ENCODE measurements around the gene AFDN.

AFDN gene

DNA sequence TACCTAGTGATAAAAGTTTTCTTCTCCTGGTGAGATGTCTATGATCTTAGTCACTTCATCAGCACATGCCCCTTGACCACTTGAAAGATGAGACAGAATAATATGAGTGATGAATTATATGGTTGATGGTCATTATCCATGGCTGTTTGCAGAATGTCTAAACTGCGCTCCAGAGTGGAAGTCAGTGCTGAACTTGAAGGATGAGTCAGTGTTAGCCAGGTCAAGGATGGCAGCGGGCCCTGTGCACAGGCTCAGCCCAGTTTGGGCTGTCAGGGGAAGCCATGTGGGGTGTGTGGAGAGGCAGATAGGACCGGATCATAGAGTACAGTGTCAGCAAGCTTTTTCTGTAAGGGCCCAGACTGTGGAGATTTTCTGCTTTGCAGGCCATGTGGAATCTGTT lies 103.6 kb downstream of the AFDN start:
- DNase-seq: no peak

DNA sequence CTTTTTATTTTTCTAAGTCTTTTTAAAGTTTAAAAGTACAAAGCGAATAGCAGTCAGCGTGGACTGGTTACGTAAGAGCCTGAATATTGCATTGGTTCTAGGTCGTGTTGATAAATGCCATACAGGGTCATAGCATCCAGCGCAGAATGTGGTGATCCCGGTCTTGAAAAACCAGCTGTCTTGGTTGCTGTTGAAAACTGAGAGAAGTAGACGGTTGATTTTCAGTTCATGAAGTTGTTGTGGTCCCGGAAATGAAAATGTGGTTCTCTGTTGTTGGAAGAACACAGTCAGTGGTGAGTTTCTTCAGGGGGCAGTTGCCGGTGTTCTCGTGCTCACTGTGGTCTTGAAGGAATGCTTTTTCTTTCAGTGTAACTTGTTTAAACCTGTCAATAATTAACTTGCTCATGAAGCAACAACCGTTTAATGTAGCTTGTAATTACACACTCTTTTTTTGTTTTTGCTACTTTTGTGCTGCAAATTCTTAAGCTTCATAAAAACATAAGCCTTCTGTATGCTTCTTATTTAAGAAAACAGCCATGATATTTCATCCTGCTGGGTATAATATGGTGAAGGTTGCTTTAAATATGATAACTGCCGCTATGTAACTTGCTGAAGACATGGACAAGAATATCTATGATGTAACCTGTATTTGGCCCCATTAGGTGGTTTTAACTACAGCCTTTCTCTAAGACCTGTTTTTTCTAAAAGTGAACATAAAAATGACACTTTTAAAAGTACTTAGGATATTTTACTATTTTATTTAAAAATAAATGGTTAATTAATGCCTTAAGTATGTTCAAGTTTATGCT lies 106.0 kb downstream of the AFDN start:
- no peak for DNase-seq

DNA sequence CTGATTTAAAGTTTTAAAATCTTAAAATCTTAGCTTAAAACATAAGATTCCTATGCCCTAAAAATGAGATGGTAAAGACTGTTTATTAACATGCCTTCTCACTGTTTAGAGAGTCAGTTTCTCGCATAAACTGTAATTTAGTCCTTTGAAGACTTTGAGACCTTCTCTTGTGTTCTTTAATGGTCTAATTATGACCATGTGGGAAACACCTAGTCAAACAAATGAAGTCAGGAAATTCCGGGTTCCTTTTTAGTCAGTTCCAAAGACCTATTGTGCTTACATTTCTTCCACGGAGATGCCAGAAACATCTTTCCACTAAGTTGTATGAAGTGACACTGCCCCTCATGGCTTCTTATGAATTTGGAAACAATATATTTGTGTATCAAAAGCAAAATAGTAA lies 106.6 kb downstream of the AFDN start:
- DNase-seq: no peak

DNA sequence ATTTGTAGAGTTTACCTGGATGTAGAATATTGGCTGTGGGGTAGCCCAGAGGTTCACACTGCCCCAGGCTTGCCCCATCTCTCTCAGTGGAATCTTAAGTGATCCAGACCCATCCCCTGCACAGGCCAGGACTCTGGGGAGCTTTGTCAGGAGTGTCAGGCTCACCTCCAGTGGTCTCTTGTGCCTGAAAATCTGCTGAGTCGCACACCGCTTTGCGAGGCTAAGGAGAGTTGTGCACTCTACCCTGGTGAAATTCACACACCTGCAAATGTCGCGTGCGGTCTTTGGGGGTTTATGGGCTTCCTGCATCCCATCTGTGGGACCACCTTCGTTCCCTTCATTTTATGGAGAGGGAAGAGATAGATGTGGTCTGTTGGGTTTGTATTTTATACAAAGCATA lies 107.1 kb downstream of the AFDN start:
- no peak for DNase-seq

DNA sequence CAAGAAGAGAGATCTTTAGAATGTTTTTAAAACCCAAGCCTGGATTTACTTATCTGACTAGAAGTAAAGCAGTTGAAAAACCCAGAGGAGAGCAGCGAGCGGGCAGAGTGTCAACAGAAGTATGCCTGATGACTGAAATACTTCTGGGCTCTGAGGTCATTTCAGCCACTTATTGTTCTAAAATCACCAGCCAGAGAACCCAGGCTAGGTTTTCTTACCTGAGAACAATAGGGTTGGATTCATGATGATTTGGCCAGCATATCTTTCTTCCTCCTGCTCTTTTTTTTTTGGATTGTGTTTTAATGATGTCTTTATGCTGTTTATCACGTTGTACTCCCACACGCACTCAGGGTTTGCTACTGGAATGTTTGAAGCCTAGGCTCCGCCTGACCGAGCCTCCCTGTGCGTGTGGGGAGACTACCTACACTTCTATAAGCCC lies 107.7 kb downstream of the AFDN start:
- DNase-seq: no peak

DNA sequence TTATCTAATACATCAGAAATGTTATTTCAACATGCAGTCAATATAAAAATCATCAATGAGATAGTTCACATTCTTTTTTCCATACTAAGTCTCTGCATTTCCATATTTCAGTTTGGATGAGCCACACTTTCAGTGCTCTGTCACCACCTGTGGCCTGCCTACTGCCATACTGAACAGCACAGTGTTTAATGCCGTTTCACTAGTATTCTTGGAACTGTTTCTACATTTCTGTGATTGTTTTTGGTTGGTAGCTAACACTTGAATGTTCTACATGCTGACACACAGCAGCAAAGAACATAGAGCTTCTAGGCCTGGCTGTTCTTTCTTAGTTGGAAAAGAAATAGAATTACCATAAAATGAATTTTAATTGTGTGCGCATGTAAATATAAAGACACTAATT lies 109.3 kb downstream of the AFDN start:
- no peak for DNase-seq

DNA sequence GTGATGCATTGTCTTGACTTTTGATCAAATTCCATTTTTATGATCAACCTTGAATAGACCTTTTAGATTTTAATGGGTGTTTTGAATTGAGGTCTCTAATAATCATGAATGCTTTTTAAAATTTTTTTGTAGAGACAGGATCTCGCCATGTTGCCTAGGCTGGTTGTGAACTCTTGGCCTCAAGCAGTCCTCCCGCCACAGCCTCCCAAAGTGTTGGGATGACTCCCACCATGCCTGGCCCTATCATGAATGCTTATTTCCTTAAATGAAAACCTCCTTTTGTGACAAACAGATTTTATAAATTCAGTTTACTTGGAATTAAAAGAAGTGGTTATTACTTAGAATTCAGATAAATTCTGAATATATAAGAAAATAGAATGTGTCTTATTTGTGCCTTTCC lies 110.6 kb downstream of the AFDN start:
- DNase-seq: no peak

DNA sequence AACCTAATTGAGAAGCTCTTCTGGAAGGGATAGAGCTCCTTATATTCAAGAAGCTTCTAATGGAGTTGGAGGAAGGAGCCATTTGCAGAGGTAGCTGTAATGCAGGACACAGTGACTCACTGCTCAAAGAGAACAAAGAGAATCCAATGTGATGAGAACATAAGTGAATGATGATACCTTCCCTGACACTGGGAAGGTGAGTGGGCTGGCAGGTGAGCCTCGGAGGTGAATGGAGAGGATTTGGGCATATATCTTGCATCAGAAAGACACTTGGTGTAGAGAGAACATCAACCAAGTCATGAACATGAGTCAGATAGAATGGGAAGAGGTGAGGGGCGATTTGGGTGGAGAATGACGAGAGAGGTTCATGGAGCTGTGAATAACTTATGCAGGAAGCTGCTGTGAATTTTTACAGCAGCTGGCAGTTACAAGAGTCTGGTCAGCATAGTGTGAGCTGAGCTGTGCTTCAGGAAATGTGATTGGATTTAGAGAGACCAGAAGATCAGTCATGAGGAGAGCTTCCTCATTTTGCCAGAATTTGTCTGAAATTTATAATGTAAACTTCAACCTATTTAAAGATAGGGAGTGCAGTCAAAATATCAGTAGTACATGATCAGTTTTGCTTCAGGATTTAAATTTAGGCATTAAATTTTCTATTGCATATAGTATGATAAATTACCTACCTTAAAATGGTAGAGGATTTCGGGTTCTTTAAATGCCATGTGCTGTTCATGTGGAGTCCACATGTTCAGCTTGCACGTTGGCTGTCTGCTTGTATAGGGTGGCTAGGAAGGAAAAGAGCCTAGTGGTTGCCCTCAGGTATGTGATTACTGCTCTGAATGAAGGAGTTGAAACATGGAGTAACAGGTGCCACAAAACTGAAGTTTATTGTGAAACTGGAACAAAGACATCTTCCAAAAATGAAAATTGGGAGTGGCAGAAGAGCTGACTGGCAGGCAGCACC lies 111.5 kb downstream of the AFDN start:
- DNase-seq: no peak

DNA sequence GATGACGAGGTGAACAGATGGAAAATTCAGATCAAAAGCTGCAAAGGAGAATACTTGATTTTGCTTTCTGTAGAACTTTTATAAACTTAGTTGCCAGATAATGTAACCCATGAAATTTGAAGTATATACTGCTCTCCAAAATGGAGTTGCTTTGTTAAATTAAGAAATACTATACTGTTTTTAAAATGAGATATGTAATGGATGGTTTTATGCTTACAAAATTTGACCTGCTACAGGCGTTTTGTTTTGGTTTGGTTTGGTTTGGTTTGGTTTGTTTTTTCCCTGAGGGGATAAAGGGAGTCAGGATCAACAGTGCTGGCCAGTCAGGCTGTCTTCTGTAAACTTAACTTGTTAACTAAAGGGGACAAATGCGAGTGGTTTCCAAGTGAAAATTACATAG lies 115.1 kb downstream of the AFDN start:
- DNase-seq: no peak

DNA sequence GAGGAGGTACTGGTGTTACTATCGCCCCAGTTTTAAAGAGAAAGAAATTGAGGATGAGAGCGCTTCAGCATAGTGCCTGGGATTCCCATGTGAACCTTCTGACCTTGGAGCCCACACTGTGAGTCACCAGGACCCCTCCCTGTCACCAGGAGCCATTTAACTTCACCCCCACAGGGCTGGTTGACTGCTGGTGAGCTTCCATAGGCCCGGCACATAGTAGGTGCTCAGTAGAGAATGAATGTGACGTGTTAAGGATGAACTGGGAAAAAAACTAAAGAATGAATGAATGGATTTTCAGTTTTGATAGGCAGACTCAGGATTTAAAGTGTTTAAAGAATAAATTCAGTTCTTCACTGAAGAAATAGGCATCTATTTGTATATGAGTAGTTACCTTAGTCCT lies 117.4 kb downstream of the AFDN start:
- DNase-seq: no peak

DNA sequence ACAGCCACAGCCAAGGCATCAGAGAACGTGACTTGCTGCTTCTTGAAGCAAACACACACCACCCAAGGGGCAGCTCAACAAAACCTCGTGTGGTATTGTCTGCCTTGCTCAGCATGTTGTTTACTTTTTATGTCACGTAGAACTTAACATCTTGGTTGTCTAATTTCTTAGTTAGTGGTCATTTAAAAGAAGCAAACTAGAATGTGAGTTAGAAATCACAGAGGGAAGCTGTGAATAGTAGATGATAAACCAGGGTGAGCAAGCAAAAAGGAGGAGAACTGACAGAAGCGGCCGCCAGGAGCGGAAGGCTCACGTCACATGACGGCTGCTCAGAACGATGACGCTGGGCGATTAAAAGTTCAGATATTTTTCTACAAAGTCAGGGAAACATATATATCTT lies 119.3 kb downstream of the AFDN start:
- no peak for DNase-seq

DNA sequence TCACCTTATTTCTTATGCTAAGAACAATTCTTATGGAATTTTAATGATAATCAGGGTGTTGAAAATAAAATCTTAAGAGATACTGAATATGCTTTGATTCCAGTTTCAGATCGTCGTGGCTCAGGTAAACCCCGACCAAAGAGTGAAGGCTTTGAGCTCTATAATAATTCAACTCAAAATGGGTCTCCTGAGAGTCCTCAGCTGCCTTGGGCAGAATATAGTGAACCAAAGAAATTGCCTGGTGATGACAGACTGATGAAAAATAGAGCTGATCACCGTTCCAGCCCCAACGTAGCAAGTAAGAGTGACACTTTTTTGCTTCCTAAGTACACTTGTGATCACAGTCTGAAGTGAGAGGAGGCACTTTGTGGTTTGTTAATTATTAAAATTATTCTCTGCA lies 119.9 kb downstream of the AFDN start:
- no peak for DNase-seq

DNA sequence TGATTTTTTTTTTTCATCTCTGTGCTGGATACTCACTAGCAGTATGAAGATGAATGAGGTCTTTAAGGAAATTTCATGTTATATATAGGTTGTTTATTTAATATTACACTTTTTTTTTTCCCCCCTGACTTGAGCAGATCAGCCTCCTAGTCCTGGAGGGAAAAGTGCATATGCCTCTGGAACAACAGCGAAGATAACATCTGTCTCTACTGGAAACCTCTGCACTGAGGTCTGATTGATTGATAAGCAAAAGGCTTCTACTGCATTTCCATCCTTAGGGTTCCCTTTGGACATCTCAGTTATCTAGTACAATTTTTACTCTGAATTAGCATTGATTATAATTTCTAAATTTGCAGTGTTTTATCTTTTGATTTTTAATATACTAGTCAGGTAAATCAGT lies 121.0 kb downstream of the AFDN start:
- DNase-seq: no peak

DNA sequence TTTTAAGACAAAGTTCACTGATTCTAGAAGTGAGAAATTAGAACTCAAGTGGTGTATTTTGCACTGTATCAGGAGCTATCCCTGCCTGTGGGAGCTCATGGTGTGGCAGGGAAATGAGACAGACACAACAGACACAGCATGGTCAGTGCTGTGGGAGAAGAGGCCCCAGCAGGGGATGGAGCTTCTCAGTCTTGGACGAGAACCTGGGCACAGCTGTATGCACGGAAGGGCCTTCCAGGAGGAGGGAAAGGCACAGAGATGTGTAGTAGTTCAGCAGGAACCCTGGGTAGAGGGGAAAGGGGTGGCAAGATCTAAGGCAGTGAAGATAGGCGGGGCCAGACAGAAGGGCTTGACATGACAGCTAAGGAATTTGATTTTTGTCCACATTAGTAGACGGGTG lies 122.0 kb downstream of the AFDN start:
- DNase-seq: no peak

DNA sequence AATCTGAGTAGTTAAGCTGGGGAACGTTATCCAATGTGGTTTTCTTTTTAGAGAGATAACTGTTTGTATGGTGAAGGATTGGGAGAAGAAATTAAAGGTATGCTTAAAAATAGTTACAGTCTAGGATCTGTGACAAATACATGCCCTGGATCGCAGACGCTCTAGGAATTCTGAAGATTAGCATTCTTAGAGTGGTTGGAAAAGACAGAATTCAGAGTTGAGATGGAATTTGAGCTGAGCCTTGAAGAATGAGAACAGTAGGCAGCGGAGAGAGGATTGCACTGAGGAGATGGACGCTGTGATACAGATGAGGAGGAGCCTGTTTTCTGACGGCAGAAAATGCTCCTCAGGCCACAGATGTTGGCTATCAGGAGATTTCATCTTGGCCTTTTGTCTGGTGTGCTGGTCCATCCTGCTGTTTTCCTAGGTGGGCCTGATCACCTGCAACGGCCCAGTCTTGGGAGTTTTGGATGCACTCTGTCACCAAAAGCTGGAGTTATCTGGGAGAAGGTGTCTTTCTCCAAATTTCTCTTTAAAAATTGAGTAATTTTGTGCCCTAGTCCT lies 122.5 kb downstream of the AFDN start:
- no peak for DNase-seq

DNA sequence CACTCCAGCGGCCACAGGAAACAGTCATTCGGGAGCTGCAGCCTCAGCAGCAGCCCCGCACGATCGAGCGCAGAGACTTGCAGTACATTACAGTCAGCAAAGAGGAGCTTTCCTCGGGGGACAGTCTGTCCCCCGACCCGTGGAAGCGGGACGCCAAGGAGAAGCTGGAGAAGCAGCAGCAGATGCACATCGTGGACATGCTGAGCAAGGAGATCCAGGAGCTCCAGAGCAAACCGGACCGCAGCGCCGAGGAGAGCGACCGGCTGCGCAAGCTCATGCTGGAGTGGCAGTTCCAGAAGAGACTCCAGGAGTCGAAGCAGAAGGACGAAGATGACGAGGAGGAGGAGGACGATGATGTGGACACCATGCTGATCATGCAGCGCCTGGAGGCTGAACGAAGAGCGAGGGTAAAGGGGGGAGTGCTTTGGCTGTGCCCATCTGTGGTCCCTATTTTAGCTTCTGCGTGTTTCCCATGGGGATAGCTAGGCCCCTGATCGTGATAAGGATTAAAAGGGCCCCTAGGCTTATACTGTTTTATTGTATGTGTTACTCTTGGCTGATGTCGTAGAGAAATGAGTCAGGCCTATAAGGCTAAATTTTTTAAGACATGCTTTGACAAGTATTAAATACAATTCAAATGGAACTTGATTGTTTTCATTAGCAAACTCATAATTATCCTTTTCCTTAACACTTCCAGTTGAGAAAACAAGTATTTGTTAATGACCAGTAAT lies 125.2 kb downstream of the AFDN start:
- no peak for DNase-seq

DNA sequence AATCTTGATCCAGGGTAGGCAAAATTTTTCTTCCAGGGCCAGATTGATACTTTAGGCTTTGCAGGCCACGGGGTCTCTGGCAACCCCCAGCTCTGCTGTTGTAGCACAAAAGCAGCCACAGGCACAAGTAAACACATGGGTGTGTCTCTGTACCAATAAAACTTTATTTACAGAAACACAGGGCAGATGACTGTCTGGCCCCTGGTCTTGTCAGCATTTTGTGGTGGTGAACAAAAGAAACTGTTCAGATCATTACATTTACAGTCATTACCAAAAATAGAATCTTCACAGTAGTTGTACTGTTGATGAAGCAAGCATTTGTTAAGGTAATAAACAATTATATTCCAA lies 125.8 kb downstream of the AFDN start:
- DNase-seq: no peak

DNA sequence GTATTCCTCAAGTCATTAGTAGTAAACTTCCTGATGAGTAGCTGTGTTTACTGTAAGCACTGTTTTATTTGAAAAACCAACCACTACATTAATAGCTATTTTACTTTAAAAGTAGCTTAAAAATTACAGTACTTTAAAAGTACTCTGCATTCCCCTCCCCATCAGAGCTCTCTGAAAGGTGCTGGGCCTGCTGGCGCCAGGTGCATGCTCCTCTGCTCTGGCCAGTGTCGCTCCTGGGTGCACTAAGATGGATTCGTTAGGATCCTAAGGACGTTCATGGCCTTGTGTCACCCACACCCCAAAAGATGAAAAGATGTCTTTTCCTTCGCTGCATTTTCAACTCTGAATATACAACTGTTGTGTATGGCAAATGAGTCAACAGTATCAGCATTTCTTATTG lies 126.8 kb downstream of the AFDN start:
- DNase-seq: no peak

DNA sequence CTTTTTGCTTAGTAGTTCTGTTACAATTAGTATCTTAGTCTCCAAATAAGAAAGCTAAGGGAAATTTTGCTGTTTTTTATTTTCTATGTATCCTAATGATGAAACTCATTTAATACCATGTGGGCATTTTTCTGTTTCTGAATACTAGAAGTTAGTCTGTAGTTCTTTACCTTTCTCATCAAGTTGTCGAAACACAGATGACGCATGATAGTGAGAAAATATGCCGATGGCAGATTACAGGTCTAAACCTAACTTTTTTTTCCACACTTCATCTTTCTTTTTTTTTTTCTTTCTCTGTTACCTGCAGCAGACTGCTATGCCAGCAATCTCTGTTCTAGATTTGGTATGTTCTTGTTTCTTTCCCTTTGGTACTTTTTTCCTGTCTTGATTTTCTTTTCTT lies 127.4 kb downstream of the AFDN start:
- no peak for DNase-seq

DNA sequence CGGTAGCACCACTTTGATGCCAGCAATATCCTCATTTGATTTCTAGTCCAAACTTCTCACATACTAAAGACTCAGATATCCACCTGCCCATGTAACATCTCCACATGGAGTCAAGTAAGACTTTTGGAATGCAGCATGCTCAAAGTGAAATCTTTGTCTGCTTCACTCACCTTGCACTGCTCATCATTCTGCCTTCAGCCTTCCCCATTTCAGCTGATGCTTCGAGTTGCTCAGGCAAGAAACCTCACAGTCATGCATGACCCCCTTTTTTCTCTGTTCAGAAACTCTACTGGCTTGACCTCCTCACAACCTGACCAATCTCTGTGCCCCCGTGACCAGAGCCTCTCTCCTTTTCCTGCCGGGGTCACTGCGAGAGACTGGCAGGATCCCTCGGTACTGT lies 129.8 kb downstream of the AFDN start:
- DNase-seq: no peak

DNA sequence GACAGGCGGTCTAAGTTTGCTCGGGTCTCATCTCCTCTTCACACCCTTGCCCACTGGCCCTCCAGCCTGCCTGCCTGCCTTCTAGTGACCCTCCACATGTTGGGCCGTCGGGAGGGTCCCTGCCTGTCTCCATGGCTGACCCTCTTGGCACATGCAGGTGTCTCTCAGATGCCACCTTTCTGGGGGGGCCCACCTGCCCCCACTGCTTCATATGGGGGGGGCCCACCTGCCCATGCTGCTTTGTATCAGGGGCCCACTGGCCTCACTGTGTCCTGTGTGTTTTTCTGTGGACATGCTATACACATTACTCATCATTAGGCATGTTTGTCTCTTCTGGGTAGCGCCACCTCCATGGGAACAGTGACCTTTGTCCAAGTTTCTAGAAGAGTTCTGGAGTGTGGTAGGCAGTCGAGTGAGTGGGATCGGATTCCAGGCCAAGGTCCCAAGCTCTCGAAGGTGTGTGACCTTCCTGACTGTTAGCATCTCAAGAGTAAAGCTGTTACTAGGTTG lies 130.3 kb downstream of the AFDN start:
- DNase-seq: no peak

DNA sequence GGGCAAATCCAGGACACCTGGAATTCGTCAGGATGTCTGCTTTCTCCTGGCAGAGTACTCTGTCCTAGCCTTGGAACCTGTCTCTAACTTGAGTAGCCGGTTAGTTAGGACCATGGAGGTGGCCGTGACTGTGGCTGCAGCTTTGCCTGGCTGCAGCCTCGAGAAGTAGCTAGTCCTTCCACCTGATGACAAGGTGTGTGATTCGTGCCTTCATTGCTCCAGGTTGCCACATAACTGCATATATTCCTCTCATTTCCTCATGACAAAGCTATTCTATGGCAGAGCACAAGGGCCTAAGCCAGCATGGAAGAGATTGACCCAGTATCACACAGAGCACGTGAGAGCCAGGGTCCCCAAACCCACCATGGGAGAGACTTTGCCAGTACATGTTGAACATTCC lies 130.9 kb downstream of the AFDN start:
- no peak for DNase-seq

DNA sequence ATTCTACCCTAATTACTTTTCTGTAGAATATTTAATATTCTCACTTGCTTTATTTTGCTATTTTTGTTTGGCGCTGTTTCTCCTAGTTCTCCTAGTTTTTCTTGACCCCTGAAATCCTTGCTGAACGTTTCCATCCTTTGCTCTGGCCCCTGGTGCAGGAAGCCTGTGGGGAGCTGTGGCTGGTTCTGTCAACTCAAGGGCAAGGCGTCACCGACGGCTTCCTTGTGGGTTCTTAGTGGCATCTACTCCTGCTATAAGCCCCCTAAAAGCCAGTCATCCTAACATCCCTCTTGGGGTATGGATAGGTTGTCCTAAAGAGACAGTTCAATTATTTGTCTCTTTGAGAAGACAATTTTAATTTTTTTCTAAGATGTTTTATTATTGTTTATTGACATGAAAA lies 133.9 kb downstream of the AFDN start:
- no peak for DNase-seq
